Fibroblast of lung (primary cell): ENCODE data around the gene IFITM5. TPM values are rescaled to one million over a fixed set of nuclear protein-coding genes. Genes with fewer than 3 reads are reported as not detected.
"Not testable (repeated sequence)": the region's sequence is repeated elsewhere in the genome, so short reads cannot be mapped to it uniquely, and the experiment has no call there.

Experiments used
- DNase-seq, 2 donors: peaks; one replicate each; pipeline versions ENCODE4 v3.0.0 to v3.0.0-alpha.2; 2010; ENCODE audit warnings: low read depth in 2 of 2
- H2AFZ ChIP-seq: 2 replicates; pipeline ENCODE4 v1.5.1; 2012; ENCODE audit warnings: low read length, control low read depth, inconsistent platforms
- H3K27ac ChIP-seq: 2 replicates; pipeline ENCODE4 v1.5.1; 2011; ENCODE audit warnings: low read length, control low read depth; ENCODE audit not compliant: insufficient read depth
- H3K27me3 ChIP-seq: 2 replicates; pipeline ENCODE4 v1.5.1; 2011; ENCODE audit warnings: mild to moderate bottlenecking, low read length; ENCODE audit not compliant: control insufficient read depth, insufficient read depth
- H3K36me3 ChIP-seq: 2 replicates; pipeline ENCODE4 v1.5.1; 2011; ENCODE audit warnings: low read length; ENCODE audit not compliant: control insufficient read depth, insufficient read depth
- H3K4me1 ChIP-seq: 2 replicates; pipeline ENCODE4 v1.5.1; 2011; ENCODE audit warnings: low read length; ENCODE audit not compliant: control insufficient read depth, insufficient read depth; ENCODE audit errors: extremely low read depth
- H3K4me2 ChIP-seq: 2 replicates; pipeline ENCODE4 v1.5.1; 2011; ENCODE audit warnings: low read length, control low read depth; ENCODE audit not compliant: insufficient read depth; ENCODE audit errors: extremely low read depth
- H3K4me3 ChIP-seq, 4 experiments: fragments of 200-600 bp in 1 of 4; sonication (generic) in 1 of 4; replicated peaks in 1 of 4; 2 replicates each; pipeline ENCODE4 v1.5.1; 2011 to 2016; ENCODE audit warnings: low read length in 4 of 4, low read depth in 3 of 4, mild to moderate bottlenecking in 3 of 4, control low read depth in 2 of 4, inconsistent platforms in 1 of 4, mixed read lengths in 1 of 4; ENCODE audit not compliant: insufficient read depth in 1 of 4; ENCODE audit errors: control extremely low read depth in 1 of 4
- H3K79me2 ChIP-seq: 2 replicates; pipeline ENCODE4 v1.5.1; 2012; ENCODE audit warnings: mild to moderate bottlenecking, low read length, inconsistent platforms; ENCODE audit not compliant: control insufficient read depth, insufficient read depth
- H3K9ac ChIP-seq: 2 replicates; pipeline ENCODE4 v1.5.1; 2011; ENCODE audit warnings: mild to moderate bottlenecking, low read length, control low read depth; ENCODE audit not compliant: insufficient read depth
- H3K9me3 ChIP-seq: 2 replicates; pipeline ENCODE4 v1.5.1; 2012; ENCODE audit warnings: low read depth, low read length; ENCODE audit not compliant: control insufficient read depth, insufficient read depth
- H4K20me1 ChIP-seq: 2 replicates; pipeline ENCODE4 v1.5.1; 2011; ENCODE audit warnings: low read length; ENCODE audit not compliant: control insufficient read depth, insufficient read depth; ENCODE audit errors: extremely low read depth
- EZH2 ChIP-seq: IDR thresholded peaks from 2 replicates; pipeline ENCODE4 v1.5.1; 2012; ENCODE audit warnings: low read length, control low read depth, mild to moderate bottlenecking; ENCODE audit errors: missing control alignments
- polyA plus RNA-seq, 2 donors: library from polyadenylated mRNA; depleted of rRNA in 1 of 2; stranded (reverse) in 1 of 2; unstranded in 1 of 2; fragments of >200 nt; gene quantifications; 2 replicates each; pipeline ENCODE4 v1.2.1, GENCODE V29; 2011 to 2012; ENCODE audit warnings: missing spikeins in 1 of 2
- total RNA-seq: library from RNA; depleted of rRNA; stranded (reverse); fragments of >200 nt; gene quantifications from 2 replicates; pipeline ENCODE4 v1.2.1, GENCODE V29; 2014
- TF ChIP-seq, protein P1 (sequence below), 2 donors: IDR thresholded peaks in 1 of 2; conservative IDR thresholded peaks in 1 of 2; 1 replicate in 1 of 2; 2 replicates in 1 of 2; pipeline ENCODE4 v1.5.1; 2011 to 2012; ENCODE audit warnings: low read length in 2 of 2, control low read depth in 1 of 2, inconsistent platforms in 1 of 2, low read depth in 1 of 2, mild to moderate bottlenecking in 1 of 2

IFITM5 gene
- total and polyA plus RNA-seq, 2 donors (not counting 1 experiment from before 2014, with no cell fraction given), result 0.50 TPM; not detected in 1

DNA sequence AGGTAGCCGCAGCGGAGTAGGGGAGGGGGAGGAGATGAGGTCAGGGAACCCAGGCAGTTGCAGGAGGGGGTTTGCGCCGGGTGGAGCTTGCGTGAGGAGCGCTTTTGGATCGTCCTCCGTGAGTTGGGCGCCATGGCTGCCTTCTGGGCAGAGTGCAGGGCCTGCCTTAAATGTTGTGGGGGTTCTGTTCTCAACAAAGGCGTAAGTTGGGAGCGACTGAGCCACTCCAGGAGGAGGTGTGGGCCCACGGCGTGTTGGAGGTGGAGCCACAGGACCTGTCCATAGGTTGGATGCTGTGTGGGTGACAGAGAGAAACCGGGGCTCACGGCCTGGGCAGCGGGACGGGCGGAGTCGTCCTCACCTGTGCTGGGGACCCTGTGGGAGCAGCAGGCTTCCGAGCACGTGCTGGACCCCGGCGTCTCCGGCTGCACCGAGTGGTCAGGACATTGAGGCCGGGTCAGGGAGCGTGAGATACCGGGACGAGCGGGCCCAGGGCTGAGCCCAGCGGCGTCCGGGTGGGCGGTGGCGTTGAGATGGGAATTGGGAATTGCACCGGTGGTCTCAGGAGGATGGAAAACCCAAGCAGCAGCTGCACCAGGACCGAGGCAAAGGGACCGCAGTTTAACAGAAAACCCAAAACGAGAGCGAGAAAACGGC is 11.4 kb downstream of the IFITM5 start:
- H4K20me1 ChIP-seq, result no peaks in the 10 kb centered on the region
- no peaks in the 10 kb centered on the region for H3K79me2 ChIP-seq
- no peaks in the 10 kb centered on the region for H3K4me1 ChIP-seq
- TF ChIP-seq, protein P1, sequence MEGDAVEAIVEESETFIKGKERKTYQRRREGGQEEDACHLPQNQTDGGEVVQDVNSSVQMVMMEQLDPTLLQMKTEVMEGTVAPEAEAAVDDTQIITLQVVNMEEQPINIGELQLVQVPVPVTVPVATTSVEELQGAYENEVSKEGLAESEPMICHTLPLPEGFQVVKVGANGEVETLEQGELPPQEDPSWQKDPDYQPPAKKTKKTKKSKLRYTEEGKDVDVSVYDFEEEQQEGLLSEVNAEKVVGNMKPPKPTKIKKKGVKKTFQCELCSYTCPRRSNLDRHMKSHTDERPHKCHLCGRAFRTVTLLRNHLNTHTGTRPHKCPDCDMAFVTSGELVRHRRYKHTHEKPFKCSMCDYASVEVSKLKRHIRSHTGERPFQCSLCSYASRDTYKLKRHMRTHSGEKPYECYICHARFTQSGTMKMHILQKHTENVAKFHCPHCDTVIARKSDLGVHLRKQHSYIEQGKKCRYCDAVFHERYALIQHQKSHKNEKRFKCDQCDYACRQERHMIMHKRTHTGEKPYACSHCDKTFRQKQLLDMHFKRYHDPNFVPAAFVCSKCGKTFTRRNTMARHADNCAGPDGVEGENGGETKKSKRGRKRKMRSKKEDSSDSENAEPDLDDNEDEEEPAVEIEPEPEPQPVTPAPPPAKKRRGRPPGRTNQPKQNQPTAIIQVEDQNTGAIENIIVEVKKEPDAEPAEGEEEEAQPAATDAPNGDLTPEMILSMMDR (conservative IDR thresholded peaks at IDR 0.05 in 1 of 2, IDR thresholded peaks at IDR 0.05 in 1 of 2; ENCODE audit: low read depth in 1 of 2, low read length in 2 of 2), result no peak
- no peak for TF ChIP-seq EZH2
- no peak overlapping the region for H2AFZ ChIP-seq
- H3K4me3 ChIP-seq, result peak overlapping the region in 3 of 4 experiments; percentile 11 to 59 (median 40)
- peaks cover 5% of the 10 kb centered on the region for H3K27me3 ChIP-seq
- peak overlapping the region; percentile 39 for H3K4me2 ChIP-seq
- H3K9me3 ChIP-seq, result no peaks in the 10 kb centered on the region
- no peak overlapping the region for H3K27ac ChIP-seq
- no peak for DNase-seq
- no peaks in the 10 kb centered on the region for H3K36me3 ChIP-seq
- no peak overlapping the region for H3K9ac ChIP-seq

DNA sequence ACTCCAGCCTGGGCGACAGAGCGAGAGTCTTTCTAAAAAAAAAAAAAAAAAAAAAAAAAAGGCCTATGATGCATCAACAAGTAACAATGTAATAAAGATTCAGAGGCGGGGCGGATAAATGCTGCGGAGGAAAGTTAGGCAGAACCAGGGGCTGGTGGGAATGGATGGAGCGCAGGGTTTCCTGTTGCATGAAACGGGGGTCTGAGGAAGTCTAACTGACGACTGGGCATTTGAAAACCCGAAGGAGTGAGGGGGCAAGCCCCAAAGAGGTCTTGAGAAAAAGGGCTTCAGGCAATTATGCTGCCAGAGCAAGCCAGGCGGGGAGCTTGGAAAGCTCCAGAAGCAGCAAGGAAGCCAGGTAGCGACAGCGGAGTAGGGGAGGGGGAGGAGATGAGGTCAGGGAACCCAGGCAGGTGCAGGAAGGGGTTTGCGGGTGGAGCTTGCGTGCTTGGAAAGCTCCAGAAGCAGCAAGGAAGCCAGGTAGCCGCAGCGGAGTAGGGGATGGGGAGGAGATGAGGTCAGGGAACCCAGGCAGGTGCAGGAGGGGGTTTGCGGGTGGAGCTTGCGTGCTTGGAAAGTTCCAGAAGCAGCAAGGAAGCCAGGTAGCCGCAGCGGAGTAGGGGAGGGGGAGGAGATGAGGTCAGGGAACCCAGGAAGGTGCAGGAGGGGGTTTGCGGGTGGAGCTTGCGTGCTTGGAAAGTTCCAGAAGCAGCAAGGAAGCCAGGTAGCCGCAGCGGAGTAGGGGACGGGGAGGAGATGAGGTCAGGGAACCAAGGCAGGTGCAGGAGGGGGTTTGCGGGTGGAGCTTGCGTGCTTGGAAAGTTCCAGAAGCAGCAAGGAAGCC is 12.1 kb downstream of the IFITM5 start:
- H3K4me2 ChIP-seq, H3K4me3 ChIP-seq, H3K9ac ChIP-seq, H3K36me3 ChIP-seq, H3K27ac ChIP-seq, H2AFZ ChIP-seq, DNase-seq, H4K20me1 ChIP-seq, H3K4me1 ChIP-seq, H3K79me2 ChIP-seq, H3K9me3 ChIP-seq: not testable (repeated sequence)
- H3K27me3 ChIP-seq, result peaks cover 12% of the 10 kb centered on the region

DNA sequence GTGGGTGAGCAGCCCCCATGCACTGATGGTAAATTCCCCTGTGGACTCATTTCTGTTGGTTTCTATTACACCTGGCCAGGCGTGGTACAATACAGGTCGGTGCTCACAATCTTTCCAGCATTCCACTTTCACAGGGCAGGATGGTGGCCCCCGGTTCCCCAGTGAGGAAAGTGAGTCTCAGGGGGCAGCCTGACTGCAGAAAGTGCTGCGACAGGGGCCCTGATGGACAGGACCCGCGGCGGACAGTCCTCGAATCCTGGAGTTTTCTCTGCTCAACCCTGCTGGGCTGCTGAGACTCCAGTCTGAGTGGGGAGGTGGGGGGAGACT is 13.5 kb downstream of the IFITM5 start:
- no peak for DNase-seq
- Histone ChIP-seq H4K20me1 (no peaks in the 10 kb centered on the region), H3K4me2 (no peak overlapping the region), H3K27me3 (peaks cover 25% of the 10 kb centered on the region), H3K79me2 (no peaks in the 10 kb centered on the region), H3K4me3 (no peak overlapping the region), H3K4me1 (no peaks in the 10 kb centered on the region), H2AFZ (no peak overlapping the region), H3K27ac (no peak overlapping the region), H3K9ac (no peak overlapping the region), H3K9me3 (no peaks in the 10 kb centered on the region), H3K36me3 (no peaks in the 10 kb centered on the region)
- TF ChIP-seq EZH2, result no peak
- TF ChIP-seq, protein P1 (conservative IDR thresholded peaks at IDR 0.05 in 1 of 2, IDR thresholded peaks at IDR 0.05 in 1 of 2; ENCODE audit: low read depth in 1 of 2, low read length in 2 of 2), result no peak
